Measurements from ENCODE around the gene LRRC23. TPM values are rescaled to one million over a fixed set of nuclear protein-coding genes. Genes with fewer than 3 reads are reported as not detected.

The LRRC23 gene
- total and polyA plus RNA-seq, 9 of the 15 experiments (the other 6 are each of a cell fraction or from before 2014, with no cell fraction given): 2.2 to 7.0 (median 3.0) TPM

DNA sequence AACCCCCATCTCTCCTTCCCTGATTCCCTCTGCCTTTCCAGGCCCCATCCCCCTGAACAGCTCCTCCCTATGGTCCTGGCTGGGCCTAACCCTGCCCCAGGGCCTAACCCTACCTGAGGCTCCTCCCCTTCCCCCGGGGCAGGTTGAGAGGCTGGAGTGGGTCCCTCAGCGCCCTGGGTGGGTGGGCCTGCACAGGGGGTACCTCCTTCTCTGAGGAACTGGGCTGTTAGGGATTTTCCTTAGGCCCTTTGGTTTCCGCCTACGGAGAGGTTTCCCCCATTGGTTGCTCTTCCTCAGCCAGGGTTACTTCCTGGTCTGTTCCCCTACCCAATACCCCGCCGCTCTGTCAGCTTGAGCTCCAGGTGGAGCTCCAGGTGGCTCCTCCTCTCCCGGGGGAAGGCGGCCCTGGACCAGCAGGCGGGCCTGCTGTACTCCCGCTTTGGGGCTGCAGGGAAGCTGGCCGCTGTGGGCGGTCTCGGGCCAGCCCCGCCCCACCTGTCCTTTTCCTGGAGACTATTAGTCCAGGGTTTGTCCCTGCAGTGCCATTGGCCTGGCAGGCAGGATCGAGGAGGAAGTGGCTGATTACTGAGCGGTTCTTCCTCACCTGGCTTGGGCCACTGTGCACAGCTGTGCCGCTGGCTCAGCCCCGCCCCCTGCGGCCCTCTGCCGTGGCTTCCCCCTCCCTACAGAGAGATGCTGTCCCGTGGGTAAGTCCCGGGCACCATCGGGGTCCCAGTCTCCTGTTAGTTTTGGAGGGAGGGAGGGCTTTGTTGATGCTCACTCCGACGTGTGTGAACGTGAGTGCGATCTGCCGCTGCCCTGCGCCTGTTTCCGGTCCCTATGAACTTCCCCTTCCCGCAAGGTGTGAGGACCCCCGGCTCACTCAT is 41.7 kb downstream of the LRRC23 start (continued):
- TF ChIP-seq CEBPZ (IDR thresholded peaks at IDR 0.05; ENCODE audit: borderline replicate concordance, low read depth, low read length): no peak
- peak; percentile 63 for TF ChIP-seq KDM5B (IDR thresholded peaks at IDR 0.05; ENCODE audit: insufficient replicate concordance, low read depth, low read length)
- TF ChIP-seq CHD4 (IDR thresholded peaks at IDR 0.05; ENCODE audit: insufficient read depth, insufficient replicate concordance, low read depth, low read length, poor library complexity, severe bottlenecking): no peak
- no peak for TF ChIP-seq SAFB2 (IDR thresholded peaks at IDR 0.05; ENCODE audit: borderline replicate concordance, low read depth, low read length, severe bottlenecking)
- TF ChIP-seq CBFA2T3 (IDR thresholded peaks at IDR 0.05): peak; percentile 24; the same call in 1 of the 2 replicates
- TF ChIP-seq, protein P1, sequence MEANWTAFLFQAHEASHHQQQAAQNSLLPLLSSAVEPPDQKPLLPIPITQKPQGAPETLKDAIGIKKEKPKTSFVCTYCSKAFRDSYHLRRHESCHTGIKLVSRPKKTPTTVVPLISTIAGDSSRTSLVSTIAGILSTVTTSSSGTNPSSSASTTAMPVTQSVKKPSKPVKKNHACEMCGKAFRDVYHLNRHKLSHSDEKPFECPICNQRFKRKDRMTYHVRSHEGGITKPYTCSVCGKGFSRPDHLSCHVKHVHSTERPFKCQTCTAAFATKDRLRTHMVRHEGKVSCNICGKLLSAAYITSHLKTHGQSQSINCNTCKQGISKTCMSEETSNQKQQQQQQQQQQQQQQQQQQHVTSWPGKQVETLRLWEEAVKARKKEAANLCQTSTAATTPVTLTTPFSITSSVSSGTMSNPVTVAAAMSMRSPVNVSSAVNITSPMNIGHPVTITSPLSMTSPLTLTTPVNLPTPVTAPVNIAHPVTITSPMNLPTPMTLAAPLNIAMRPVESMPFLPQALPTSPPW (CRISPR knock-in tag; IDR thresholded peaks at IDR 0.05): peak; percentile 36; the same call in 1 of the 2 replicates
- TF ChIP-seq ZBTB1 (CRISPR knock-in tag; IDR thresholded peaks at IDR 0.05; ENCODE audit: borderline replicate concordance, low read depth): no peak
- TF ChIP-seq SAP30 (IDR thresholded peaks at IDR 0.05; ENCODE audit: borderline replicate concordance, insufficient read depth, low read depth, low read length, poor library complexity, severe bottlenecking): peak; percentile 45
- TF ChIP-seq POU5F1 (IDR thresholded peaks at IDR 0.05; ENCODE audit: borderline replicate concordance, low read depth, low read length, partially characterized antibody): no peak
- no peak for TF ChIP-seq ZNF586 (CRISPR knock-in tag; conservative IDR thresholded peaks at IDR 0.05)
- no peak for TF ChIP-seq GTF2E2 (tag; IDR thresholded peaks at IDR 0.05)
- TF ChIP-seq MXI1 (IDR thresholded peaks at IDR 0.05; ENCODE audit: low read depth, low read length): 0 out of 2 replicates have a peak, but pooled peaks have one; percentile 16
- no peak for TF ChIP-seq HNRNPLL (IDR thresholded peaks at IDR 0.05; ENCODE audit: low read depth, low read length, poor library complexity, severe bottlenecking)
- peak; percentile 30; the same call in 1 of the 2 replicates for TF ChIP-seq ZNF263 (CRISPR knock-in tag; IDR thresholded peaks at IDR 0.05; ENCODE audit: borderline replicate concordance)
- peak; percentile 7 for TF ChIP-seq DACH1 (IDR thresholded peaks at IDR 0.05; ENCODE audit: partially characterized antibody)
- peak; percentile 56 for TF ChIP-seq ELF1 (tag; IDR thresholded peaks at IDR 0.05)
- TF ChIP-seq, protein P2, sequence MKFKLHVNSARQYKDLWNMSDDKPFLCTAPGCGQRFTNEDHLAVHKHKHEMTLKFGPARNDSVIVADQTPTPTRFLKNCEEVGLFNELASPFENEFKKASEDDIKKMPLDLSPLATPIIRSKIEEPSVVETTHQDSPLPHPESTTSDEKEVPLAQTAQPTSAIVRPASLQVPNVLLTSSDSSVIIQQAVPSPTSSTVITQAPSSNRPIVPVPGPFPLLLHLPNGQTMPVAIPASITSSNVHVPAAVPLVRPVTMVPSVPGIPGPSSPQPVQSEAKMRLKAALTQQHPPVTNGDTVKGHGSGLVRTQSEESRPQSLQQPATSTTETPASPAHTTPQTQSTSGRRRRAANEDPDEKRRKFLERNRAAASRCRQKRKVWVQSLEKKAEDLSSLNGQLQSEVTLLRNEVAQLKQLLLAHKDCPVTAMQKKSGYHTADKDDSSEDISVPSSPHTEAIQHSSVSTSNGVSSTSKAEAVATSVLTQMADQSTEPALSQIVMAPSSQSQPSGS (CRISPR knock-in tag; IDR thresholded peaks at IDR 0.05): no peak
- TF ChIP-seq CTBP1 (IDR thresholded peaks at IDR 0.05; ENCODE audit: borderline replicate concordance): peak; percentile 48; the same call in 1 of the 2 replicates
